Stimulated activated CD8-positive, alpha-beta memory T cell treated with anti-CD3 and anti-CD28 coated beads, Interleukin-7, amount 100 ng/mL, for 1 hour (primary cell): ENCODE data around the gene PIN1.
"Not testable (repeated sequence)": the region's sequence is repeated elsewhere in the genome, so short reads cannot be mapped to it uniquely, and the experiment has no call there.

Source experiments
- DNase-seq, 2 donors: peaks; one replicate each; pipeline ENCODE4 v3.0.0-alpha.2; 2020; ENCODE audit warnings: low read depth in 2 of 2

The PIN1 gene

DNA sequence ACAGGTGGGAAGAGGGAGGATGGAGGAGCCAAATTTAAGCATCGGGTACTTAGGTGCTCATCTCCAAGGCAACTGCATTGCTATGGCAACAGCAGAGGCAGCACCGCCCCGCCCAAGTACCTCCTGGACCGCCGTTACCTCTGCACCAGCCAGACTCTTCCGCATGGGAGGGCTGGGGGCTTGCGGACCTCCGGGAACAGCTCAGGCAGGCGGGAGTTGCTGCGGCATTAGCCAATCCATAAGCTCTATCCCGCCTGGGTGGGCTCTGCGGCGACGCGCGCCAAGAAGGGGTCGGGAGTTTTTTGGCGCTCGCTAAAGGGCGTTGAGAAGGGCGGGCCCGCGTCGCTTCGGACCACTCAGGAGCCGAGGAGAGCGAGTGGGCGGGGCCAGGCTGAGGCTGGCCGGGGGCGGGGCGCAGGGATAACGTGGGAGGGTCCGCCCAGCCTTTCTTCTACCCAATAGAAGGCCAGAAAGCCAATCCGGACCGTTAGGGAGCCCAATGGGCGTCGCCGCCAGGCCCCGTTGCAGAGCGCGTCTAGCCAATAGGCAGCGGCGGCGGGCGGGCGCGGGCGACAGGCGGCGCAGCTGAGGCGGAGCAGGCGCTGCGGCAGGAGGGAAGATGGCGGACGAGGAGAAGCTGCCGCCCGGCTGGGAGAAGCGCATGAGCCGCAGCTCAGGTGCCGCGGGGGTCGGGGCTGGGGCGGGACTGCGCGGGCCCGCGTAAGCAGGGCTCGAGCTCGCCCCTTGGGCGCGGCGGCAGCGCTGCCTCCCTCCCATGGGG, at the start of gene PIN1:
PIN1 (plus strand) TSS at position 593 of the 781 bp plus-strand sequence; CDS start at position 620, 27 bp downstream.
- peak; percentile 94 to 98 for DNase-seq

GRCh38 chr19:9785367-9786331, 49.5 kb upstream of the PIN1 start:
- peak; percentile 92 to 96 for DNase-seq

GRCh38 chr19:9786342-9786741, 48.8 kb upstream of the PIN1 start:
- DNase-seq = no peak

- DNase-seq = no peak
Observed at GRCh38 chr19:9786819-9787218, 48.3 kb upstream of the PIN1 start.

GRCh38 chr19:9788604-9789003, 46.5 kb upstream of the PIN1 start:
- not testable (repeated sequence) for DNase-seq

- no peak for DNase-seq
Observed at GRCh38 chr19:9789066-9789465, 46.1 kb upstream of the PIN1 start.

DNA sequence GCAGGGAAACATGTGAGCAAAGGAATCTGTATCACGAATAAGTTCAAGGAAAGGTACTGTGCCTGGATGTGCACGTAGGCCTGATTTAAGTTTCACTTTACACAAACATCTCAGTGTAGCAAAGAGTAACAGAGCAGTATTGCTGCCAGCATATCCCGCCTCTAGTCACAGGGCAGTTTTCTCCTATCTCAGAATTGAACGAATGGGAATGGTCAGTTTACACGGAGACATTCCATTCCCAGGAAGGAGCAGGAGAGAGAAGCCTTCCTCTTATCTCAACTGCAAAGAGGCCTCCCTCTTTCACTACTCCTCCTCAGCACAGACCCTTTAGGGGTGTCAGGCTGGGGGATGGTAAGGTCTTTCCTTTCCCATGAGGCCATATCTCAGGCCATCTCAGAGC, 45.5 kb upstream of the PIN1 start:
- DNase-seq = not testable (repeated sequence)

DNA sequence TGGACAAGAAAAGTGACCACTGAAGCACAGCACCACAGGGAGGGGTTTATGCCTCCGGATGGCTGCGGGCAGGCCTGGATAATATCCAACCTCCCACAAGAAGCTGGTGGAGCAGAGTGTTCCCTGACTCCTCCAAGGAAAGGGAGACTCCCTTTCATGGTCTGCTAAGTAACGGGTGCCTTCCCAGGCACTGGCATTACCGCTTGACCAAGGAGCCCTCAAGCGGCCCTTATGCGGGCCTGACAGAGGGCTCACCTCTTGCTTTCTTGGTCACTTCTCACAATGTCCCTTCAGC, 44.1 kb upstream of the PIN1 start:
- not testable (repeated sequence) for DNase-seq

GRCh38 chr19:9791552-9792205, 43.4 kb upstream of the PIN1 start:
- peak; percentile 83 to 92 for DNase-seq

DNA sequence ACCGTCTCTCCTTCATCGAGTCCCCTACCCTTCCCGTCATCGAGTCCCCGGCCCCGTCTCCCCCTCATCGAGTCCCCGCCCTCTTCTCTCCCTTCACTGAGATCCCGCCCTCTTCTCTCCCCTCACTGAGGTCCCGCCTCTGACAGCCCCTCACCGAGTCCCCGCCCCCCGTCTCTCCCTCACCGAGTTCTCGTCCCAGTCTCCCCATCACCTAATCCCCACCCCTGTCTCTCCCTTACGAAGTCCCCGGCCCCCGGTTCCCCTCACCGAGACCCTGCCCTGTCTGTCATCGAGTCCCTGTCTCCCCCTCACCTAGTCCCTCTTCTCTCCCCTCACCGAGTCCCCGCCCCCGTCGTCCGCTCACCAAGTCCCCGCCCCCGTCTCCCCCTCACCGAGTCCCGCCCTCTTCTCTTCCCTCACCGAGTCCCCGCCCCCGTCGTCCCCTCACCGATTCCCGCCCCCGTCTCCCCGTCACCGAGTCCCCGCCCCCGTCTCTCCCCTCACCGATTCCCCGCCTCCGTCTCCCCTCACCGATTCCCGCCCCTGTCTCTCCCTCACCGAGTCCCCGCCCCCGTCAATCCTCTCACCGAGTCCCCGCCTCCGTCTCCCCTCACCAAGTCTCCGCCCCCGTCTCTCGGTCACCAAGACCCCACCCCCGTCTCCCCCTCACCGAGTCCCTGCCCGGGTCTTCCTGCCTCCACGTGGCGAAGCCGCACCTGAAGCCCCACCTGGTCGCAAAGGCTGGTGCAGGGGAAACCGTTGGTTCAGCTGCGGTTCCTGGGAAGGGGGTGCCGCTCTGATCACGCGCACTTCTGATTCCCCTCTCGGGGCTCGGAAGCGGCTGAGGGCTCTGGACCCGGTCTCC, 42.7 kb upstream of the PIN1 start:
- peak; percentile 86 to 93 for DNase-seq

DNA sequence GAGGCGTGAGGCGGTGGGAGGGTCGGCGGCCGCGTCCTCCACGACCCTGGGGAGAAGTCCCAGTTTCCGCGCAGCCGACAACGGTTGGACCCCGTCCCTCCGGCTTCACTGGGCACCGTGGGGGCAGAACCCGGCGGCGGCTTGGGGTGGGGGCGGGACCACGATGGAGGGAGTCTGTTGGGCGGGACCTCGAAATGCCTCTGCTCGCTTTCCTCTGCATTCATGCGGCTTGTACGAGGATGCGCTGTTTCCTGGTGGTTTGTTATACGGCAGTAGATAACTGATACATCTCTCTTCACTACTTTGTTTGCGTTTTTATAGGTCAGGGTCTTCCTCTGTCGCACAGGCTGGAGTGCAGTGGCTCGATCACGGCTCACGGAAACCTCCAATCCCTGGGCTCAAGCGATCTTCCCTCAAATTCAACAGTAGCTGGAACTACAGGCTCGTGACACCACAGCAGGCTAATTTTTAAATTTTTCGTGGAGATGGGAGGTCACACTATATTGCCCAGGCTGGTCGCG, 42.0 kb upstream of the PIN1 start:
- peak; percentile 25 to 47 for DNase-seq

- DNase-seq = peak; percentile 62
Observed at GRCh38 chr19:9796113-9796773, 38.9 kb upstream of the PIN1 start.

DNA sequence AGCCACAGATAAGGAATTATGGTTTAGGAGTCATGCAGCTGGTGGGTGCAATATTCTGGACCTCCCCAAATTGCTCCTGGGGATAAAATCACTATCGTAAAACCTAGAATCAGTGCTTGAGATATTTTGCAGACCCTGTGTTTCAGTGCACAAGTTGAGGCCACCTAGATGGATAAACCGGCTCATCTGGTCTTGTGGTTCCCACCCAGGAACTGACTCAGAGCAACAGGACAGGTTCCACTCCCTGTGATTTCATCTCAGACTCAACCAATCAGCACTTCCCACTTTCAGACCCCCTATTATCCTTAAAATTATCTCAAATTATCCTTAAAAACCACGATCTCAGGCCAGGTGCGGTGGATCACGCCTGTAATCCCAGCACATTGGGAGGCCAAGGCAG, 37.2 kb upstream of the PIN1 start:
- DNase-seq = no peak

DNA sequence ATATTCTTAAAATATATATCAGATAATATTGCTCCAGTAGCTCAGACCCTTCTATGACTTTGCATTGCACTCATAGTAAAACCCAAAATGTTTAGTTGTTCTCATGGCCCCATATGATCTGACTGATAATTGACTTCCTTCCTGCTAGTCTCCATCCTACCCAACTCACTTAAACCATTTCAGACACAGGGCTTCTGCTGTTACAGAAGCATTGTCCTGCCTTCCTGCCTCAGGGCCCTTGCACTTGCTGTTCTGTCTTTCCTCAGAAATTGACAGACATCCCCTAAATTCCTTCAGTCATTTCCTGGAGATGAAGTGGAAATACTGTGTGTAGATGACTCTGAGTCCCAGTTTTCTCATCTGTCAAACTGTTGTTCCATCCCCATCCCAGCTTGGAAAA, 36.0 kb upstream of the PIN1 start:
- no peak for DNase-seq

DNA sequence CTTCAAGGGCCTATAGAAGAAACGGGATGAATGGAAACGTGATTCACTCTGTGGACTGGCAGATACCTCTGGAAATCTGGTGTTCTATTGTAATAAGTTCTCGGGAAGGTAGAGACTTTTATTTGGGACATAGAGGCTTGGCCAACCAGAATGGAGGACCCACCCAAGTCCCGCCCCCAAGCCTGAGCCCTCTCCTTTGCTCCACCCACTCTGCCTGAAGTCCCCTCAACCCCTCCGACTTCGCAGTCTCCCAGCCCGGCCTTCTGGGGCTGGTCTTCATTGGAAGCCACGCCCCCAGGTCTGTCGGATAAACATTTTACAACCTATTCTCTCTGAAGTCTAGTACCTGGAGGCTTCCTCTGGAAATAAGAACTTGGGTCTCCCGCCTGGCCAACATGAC, 33.1 kb upstream of the PIN1 start:
- no peak for DNase-seq

DNA sequence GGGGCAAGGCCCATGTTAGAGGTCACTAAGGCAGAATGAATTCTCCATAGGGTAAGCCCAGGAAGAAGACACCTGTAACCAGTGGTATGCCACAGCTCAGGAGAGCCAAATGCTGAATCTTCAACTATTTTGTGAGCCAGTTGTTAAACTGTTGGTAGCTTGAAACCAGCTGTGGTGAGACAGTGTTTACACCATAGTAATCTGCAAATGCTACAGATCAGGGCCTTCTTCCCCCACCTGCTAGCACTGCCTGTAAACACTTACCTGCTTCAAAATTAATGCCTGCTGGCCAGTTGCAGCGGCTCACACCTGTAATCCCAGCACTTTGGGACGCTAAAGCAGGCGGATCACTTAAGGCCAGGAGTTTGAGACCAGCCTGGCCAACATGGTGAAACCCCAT, 28.3 kb upstream of the PIN1 start:
- no peak for DNase-seq

GRCh38 chr19:9808855-9809824, 26.0 kb upstream of the PIN1 start:
- DNase-seq = no peak

DNA sequence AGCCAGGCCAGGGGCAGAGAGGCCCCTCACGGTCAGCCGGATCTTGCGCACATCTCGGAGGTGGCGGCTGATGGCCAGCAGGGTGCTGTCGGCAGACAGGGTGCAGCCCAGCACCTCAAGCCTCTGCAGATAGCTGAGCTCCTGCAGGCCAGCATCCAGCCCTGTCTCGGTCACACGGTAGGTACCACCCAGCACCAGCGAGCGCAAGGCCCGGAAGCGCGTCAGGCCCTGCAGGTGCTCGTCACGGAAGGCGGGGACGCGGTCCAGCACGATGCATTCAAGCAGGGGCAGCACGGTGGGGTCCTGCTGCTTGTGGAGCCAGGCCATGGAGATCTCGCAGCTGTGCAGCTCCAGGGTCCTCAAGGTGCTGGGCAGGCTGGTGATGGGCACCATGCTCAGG, 24.0 kb upstream of the PIN1 start:
- no peak for DNase-seq

DNA sequence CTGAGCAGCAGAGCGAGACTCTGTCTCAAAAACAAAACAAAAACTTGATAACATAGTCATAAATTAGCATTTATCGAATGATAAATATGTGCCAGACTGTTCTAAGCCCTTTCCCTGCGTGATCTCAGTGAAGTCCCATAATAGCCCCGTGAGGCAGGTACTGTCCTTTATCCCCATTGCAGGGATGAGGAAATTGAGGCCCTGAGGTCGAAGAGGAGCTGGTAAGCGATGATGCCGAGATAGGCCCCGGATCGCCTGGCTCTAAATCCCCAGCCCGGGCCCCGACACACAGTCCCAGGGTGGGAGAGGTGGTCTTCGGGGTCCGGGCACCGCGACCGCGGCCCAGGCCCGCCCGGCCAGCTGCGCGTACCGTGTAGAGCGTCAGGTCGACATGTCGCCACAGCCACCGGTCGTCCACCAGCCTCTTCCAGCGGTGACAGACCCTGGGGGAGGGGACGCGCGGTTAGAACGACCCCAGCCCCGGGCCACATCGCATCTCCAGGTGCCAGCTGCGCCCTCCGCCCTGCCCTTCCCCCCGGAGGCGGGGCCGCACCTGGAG, 16.9 kb upstream of the PIN1 start:
- no peak for DNase-seq
